CD4-positive, alpha-beta T cell treated with Interleukin-6 at 100 ng/mL for 8 hours (primary cell): ENCODE results near the gene CPE.

ENCODE experiments used
- DNase-seq: peaks from one replicate; pipeline ENCODE4 v3.0.0-alpha.2; 2020; ENCODE audit warnings: mixed read lengths, low spot score

CPE gene

GRCh38 chr4:165364452-165365080, 14.2 kb upstream of the CPE start:
- no peak for DNase-seq

GRCh38 chr4:165367040-165367439, 11.8 kb upstream of the CPE start:
- no peak for DNase-seq

- no peak for DNase-seq
Observed at GRCh38 chr4:165368114-165368513, 10.7 kb upstream of the CPE start.

GRCh38 chr4:165368567-165368966, 10.2 kb upstream of the CPE start:
- DNase-seq, result no peak

- no peak for DNase-seq
Observed at GRCh38 chr4:165369522-165369921, 9.3 kb upstream of the CPE start.

- no peak for DNase-seq
Observed at GRCh38 chr4:165370530-165370929, 8.3 kb upstream of the CPE start.

GRCh38 chr4:165375465-165375864, 3.3 kb upstream of the CPE start:
- DNase-seq, result no peak

GRCh38 chr4:165378398-165378744, 437 bp upstream of the CPE start:
- DNase-seq, result no peak

GRCh38 chr4:165379678-165380064, 863 bp downstream of the CPE start:
- DNase-seq, result no peak

- no peak for DNase-seq
Observed at GRCh38 chr4:165380805-165381204, 2.0 kb downstream of the CPE start.

GRCh38 chr4:165381821-165382373, 3.1 kb downstream of the CPE start:
- no peak for DNase-seq

GRCh38 chr4:165382640-165383039, 3.8 kb downstream of the CPE start:
- DNase-seq, result no peak

GRCh38 chr4:165383591-165384073, 4.8 kb downstream of the CPE start:
- DNase-seq, result no peak

GRCh38 chr4:165384186-165384585, 5.4 kb downstream of the CPE start:
- DNase-seq, result no peak

- DNase-seq, result no peak
Observed at GRCh38 chr4:165384598-165384997, 5.8 kb downstream of the CPE start.

- no peak for DNase-seq
Observed at GRCh38 chr4:165385126-165385525, 6.3 kb downstream of the CPE start.

GRCh38 chr4:165386328-165386727, 7.5 kb downstream of the CPE start:
- DNase-seq, result no peak

- no peak for DNase-seq
Observed at GRCh38 chr4:165388756-165389155, 9.9 kb downstream of the CPE start.

- no peak for DNase-seq
Observed at GRCh38 chr4:165393051-165393450, 14.2 kb downstream of the CPE start.

- DNase-seq, result no peak
Observed at GRCh38 chr4:165393704-165394103, 14.9 kb downstream of the CPE start.

- DNase-seq, result no peak
Observed at GRCh38 chr4:165394275-165394674, 15.5 kb downstream of the CPE start.

- no peak for DNase-seq
Observed at GRCh38 chr4:165398570-165398969, 19.8 kb downstream of the CPE start.

GRCh38 chr4:165402375-165402774, 23.6 kb downstream of the CPE start:
- DNase-seq, result no peak

- DNase-seq, result no peak
Observed at GRCh38 chr4:165403048-165403447, 24.2 kb downstream of the CPE start.
